Lower lobe of right lung (tissue), 2 donors: ENCODE results near the gene MUC2. TPM values are rescaled to one million over a fixed set of nuclear protein-coding genes. Genes with fewer than 3 reads are reported as not detected.

Source experiments
- ATAC-seq, 2 donors: fragments of 200-7000 bp; cut with Tn5 transposase; one replicate each; pipeline ENCODE4 v1.9.1; 2020 to 2022; ENCODE audit warnings: mild to moderate bottlenecking in 2 of 2, moderate library complexity in 2 of 2
- DNase-seq: peaks from one replicate; pipeline ENCODE4 v3.0.0-alpha.2; 2020
- H3K27ac ChIP-seq: fragments of 200-600 bp; one replicate; pipeline ENCODE4 v1.8.0; 2022
- H3K27me3 ChIP-seq: fragments of 200-600 bp; one replicate; pipeline ENCODE4 v1.8.0; 2022; ENCODE audit warnings: low read depth
- H3K36me3 ChIP-seq: fragments of 200-600 bp; one replicate; pipeline ENCODE4 v1.8.0; 2022; ENCODE audit warnings: mild to moderate bottlenecking
- H3K4me1 ChIP-seq: fragments of 200-600 bp; one replicate; pipeline ENCODE4 v1.8.0; 2022
- H3K4me3 ChIP-seq: fragments of 200-600 bp; one replicate; pipeline ENCODE4 v1.8.0; 2022; ENCODE audit warnings: mild to moderate bottlenecking
- H3K9me3 ChIP-seq: fragments of 200-600 bp; one replicate; pipeline ENCODE4 v1.8.0; 2022
- CTCF ChIP-seq: fragments of 200-600 bp; IDR thresholded peaks from one replicate; pipeline ENCODE4 v1.8.0; 2022; ENCODE audit warnings: antibody characterized with exemption, mild to moderate bottlenecking
- intact Hi-C: fragments of 100-400 bp; cut with DNase I; formaldehyde crosslinking; loops from one replicate; pipeline ENCODE4 v1.11.0; 2022
- total RNA-seq: library from RNA; stranded (reverse); fragmentation: NEBNext Ultra II Directional; extraction: Animal tissue kit (Norgen Biotek cat#: 25700); gene quantifications from one replicate; pipeline ENCODE4 v1.2.1, GENCODE V29; 2021
- donor health status: DM: no; HTN: yes; CAD: no; lungs with severe emphysema.

Gene MUC2
- total RNA-seq, 1 donor from 2014 or later: not detected

DNA sequence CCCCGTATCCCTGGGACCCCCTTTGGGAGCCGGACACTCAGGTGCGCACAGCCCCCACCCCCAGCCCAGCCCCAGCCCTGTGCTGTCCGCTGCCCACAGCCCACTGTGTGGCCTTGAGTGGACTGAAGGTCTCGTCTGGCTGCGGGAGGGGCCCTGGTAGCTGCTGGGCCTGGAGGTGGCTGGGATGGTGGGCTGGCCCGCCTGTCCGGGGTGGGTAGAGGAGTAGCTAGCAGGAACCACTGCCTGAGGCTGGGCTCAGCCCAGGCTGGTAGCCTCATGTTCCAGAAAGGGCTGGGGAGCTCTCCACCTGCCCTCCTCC lies 33.6 kb upstream of the MUC2 start:
- Histone ChIP-seq H3K4me3 (no peak overlapping the region), H3K4me1 (no peaks in the 10 kb centered on the region), H3K36me3 (no peaks in the 10 kb centered on the region), H3K27ac (no peak overlapping the region), H3K27me3 (peaks cover 29% of the 10 kb centered on the region), H3K9me3 (no peaks in the 10 kb centered on the region)
- ATAC-seq: no peak
- intact Hi-C loops: no loop called here
- no peak for TF ChIP-seq CTCF
- peak; percentile 34 for DNase-seq

- no peak overlapping the region for H3K4me3 ChIP-seq
- H3K36me3 ChIP-seq: no peaks in the 10 kb centered on the region
- no peak for TF ChIP-seq CTCF
- no peaks in the 10 kb centered on the region for H3K4me1 ChIP-seq
- H3K9me3 ChIP-seq: no peaks in the 10 kb centered on the region
- intact Hi-C loops: no loop called here
- DNase-seq: peak; percentile 38
- peak in 1 of 2 donors; percentile 9 for ATAC-seq
- no peak overlapping the region for H3K27ac ChIP-seq
- peaks cover 25% of the 10 kb centered on the region for H3K27me3 ChIP-seq
These were observed 33.2 kb upstream of the MUC2 start for GRCh38 chr11:1041471-1041870.

DNA sequence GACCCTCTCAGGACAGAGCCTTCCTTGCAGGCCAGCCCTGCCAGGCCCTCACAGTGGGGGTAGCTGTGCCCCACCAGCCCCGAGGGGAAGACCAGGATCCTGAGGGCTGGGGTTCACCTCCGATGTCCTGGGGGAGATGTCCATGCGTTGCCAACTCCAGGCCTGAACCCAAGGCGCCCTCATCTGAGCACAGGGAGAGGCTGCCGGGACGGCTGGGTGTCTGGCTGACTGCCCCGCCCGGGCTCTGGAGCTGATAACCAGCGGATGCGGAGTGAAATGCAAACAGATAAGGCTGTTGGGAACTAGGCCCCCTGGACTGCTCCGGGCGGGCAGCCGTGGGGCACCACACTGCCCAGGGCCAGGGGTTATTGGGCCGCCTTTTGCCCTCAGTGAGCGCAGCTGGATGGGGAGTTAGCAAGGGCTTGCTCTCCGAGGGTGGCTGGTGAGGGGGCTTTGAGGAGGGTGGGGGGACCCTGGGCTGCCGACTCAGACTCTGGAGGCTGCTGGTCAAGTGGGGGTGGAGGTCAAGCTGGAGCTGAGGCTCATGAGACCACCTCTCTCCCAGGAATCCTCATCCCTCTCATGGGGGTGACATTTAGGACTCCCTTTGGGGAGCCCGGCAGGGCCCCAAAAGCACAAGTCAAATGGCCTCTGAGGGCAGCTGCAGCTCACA lies 32.6 kb upstream of the MUC2 start:
- peak; percentile 57 for DNase-seq
- TF ChIP-seq CTCF: no peak
- Histone ChIP-seq H3K4me1 (no peaks in the 10 kb centered on the region), H3K27me3 (peaks cover 19% of the 10 kb centered on the region), H3K36me3 (no peaks in the 10 kb centered on the region), H3K9me3 (no peaks in the 10 kb centered on the region), H3K27ac (no peak overlapping the region), H3K4me3 (no peak overlapping the region)
- ATAC-seq: peak in 1 of 2 donors; percentile 23
- intact Hi-C loops: no loop called here

- no peak for TF ChIP-seq CTCF
- Histone ChIP-seq H3K4me3 (no peak overlapping the region), H3K36me3 (no peaks in the 10 kb centered on the region), H3K9me3 (no peaks in the 10 kb centered on the region), H3K27me3 (peaks cover 20% of the 10 kb centered on the region), H3K4me1 (no peaks in the 10 kb centered on the region), H3K27ac (no peak overlapping the region)
- ATAC-seq (no peak), DNase-seq (peak; percentile 42)
- intact Hi-C loops: no loop called here
These were observed 31.8 kb upstream of the MUC2 start for GRCh38 chr11:1042626-1043562.

DNA sequence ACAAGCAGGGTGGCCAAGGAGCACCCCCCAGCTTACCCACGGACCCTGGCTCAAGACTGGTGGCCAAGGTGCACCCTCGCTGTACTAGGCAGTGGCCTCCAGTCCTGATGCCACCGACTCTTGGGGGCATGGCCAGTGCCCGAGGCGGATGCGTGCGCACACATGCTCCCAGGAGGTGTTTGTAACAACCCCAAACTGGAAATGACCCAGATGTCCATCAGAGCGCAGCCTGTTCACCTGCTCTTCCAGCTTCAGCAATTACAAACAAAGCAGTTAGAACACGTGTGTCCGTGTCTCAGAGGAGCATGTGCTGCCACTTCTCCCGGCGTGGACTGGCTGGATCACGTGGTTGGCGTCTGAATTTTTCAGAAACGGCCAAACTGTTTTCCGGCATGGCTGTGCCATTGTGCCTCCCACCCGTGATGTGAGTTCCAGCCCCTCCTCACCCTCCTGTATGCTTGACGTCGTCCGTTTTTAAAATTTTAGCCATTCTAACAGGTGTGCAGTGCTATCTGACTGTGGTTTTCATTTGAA lies 31.0 kb upstream of the MUC2 start:
- no peak for DNase-seq
- Histone ChIP-seq H3K4me1 (no peaks in the 10 kb centered on the region), H3K9me3 (no peaks in the 10 kb centered on the region), H3K27ac (no peak overlapping the region), H3K4me3 (no peak overlapping the region), H3K27me3 (peaks cover 24% of the 10 kb centered on the region), H3K36me3 (no peaks in the 10 kb centered on the region)
- intact Hi-C loops: no loop called here
- no peak for ATAC-seq
- no peak for TF ChIP-seq CTCF
